SK-N-SH treated with all-trans-retinoic acid at 6 μM for 48 hours (cell line): ENCODE results near the gene LHFPL3.

ENCODE experiments used
- ATAC-seq: fragments of 200-7000 bp; cut with Tn5 transposase; 3 replicates; pipeline ENCODE4 v1.9.1; 2020; ENCODE audit warnings: mild to moderate bottlenecking, moderate library complexity
- ARNTL ChIP-seq: fragments of 450-650 bp; formaldehyde crosslinking; IDR thresholded peaks from 2 replicates; pipeline ENCODE4 v1.5.0; 2020; ENCODE audit warnings: low read depth, mild to moderate bottlenecking, moderate library complexity, borderline replicate concordance
- BACH2 ChIP-seq: fragments of 250-450 bp; sonication (Bioruptor Pico); IDR thresholded peaks from 2 replicates; pipeline ENCODE4 v1.9.0; 2021; ENCODE audit warnings: mild to moderate bottlenecking, borderline replicate concordance
- CREB5 ChIP-seq: fragments of 250-450 bp; sonication (Bioruptor Pico); IDR thresholded peaks from 2 replicates; pipeline ENCODE4 v1.5.1; 2020; ENCODE audit warnings: low read depth, mild to moderate bottlenecking, moderate library complexity
- CSDC2 ChIP-seq: fragments of 250-450 bp; sonication (Bioruptor Pico); IDR thresholded peaks from 2 replicates; pipeline ENCODE4 v1.5.0; 2020; ENCODE audit warnings: mild to moderate bottlenecking, moderate library complexity
- CSRNP3 ChIP-seq: fragments of 250-450 bp; sonication (Bioruptor Pico); IDR thresholded peaks from 2 replicates; pipeline ENCODE4 v1.5.1; 2021; ENCODE audit warnings: mild to moderate bottlenecking, moderate library complexity
- ESRRG ChIP-seq: fragments of 250-450 bp; sonication (Bioruptor Pico); IDR thresholded peaks from 2 replicates; pipeline ENCODE4 v1.6.1; 2021; ENCODE audit warnings: mild to moderate bottlenecking
- GLIS3 ChIP-seq: fragments of 250-450 bp; sonication (Bioruptor Pico); IDR thresholded peaks from 2 replicates; pipeline ENCODE4 v1.5.0; 2020; ENCODE audit warnings: mild to moderate bottlenecking, moderate library complexity
- ISL1 ChIP-seq: fragments of 250-450 bp; sonication (Bioruptor Pico); IDR thresholded peaks from 2 replicates; pipeline ENCODE4 v2.1.2; 2022; ENCODE audit warnings: mild to moderate bottlenecking, moderate library complexity
- PATZ1 ChIP-seq: fragments of 250-450 bp; sonication (Bioruptor Pico); IDR thresholded peaks from 2 replicates; pipeline ENCODE4 v1.8.0; 2020; ENCODE audit warnings: mild to moderate bottlenecking, moderate library complexity, borderline replicate concordance
- POU6F1 ChIP-seq: fragments of 250-450 bp; sonication (Bioruptor Pico); IDR thresholded peaks from 2 replicates; pipeline ENCODE4 v1.8.0; 2021; ENCODE audit warnings: low read depth, mild to moderate bottlenecking, moderate library complexity, borderline replicate concordance
- PPARA ChIP-seq: fragments of 250-450 bp; sonication (Bioruptor Pico); IDR thresholded peaks from 2 replicates; pipeline ENCODE4 v1.5.0; 2020; ENCODE audit warnings: mild to moderate bottlenecking, borderline replicate concordance
- RARB ChIP-seq: fragments of 250-450 bp; sonication (Bioruptor Pico); IDR thresholded peaks from 2 replicates; pipeline ENCODE4 v1.8.0; 2021; ENCODE audit warnings: mild to moderate bottlenecking, moderate library complexity
- SNAI2 ChIP-seq: fragments of 250-450 bp; sonication (Bioruptor Pico); IDR thresholded peaks from 2 replicates; pipeline ENCODE4 v1.5.0; 2020; ENCODE audit warnings: mild to moderate bottlenecking, moderate library complexity
- TCF4 ChIP-seq: fragments of 250-450 bp; sonication (Bioruptor Pico); IDR thresholded peaks from 2 replicates; pipeline ENCODE4 v1.8.0; 2021; ENCODE audit warnings: mild to moderate bottlenecking, moderate library complexity, borderline replicate concordance
- TOX ChIP-seq: fragments of 250-450 bp; sonication (Bioruptor Pico); IDR thresholded peaks from 2 replicates; pipeline ENCODE4 v1.8.0; 2021; ENCODE audit warnings: mild to moderate bottlenecking, moderate library complexity, borderline replicate concordance
- ZC3H10 ChIP-seq: fragments of 250-450 bp; sonication (Bioruptor Pico); IDR thresholded peaks from 2 replicates; pipeline ENCODE4 v1.5.1; 2021; ENCODE audit warnings: mild to moderate bottlenecking, moderate library complexity
- ZFP3 ChIP-seq: fragments of 250-450 bp; sonication (Bioruptor Pico); IDR thresholded peaks from 2 replicates; pipeline ENCODE4 v1.5.0; 2020; ENCODE audit warnings: mild to moderate bottlenecking, moderate library complexity
- ZFP30 ChIP-seq: fragments of 450-650 bp; formaldehyde crosslinking; IDR thresholded peaks from 2 replicates; pipeline ENCODE4 v1.5.0; 2022; ENCODE audit warnings: mild to moderate bottlenecking, moderate library complexity
- ZNF565 ChIP-seq: fragments of 450-650 bp; formaldehyde crosslinking; conservative IDR thresholded peaks from 2 replicates; pipeline ENCODE4 v1.5.0; 2020; ENCODE audit warnings: low read depth, mild to moderate bottlenecking, moderate library complexity
- ZNF70 ChIP-seq: fragments of 450-650 bp; formaldehyde crosslinking; IDR thresholded peaks from 2 replicates; pipeline ENCODE4 v1.5.0; 2020; ENCODE audit warnings: mild to moderate bottlenecking, moderate library complexity
- ZNF8 ChIP-seq: fragments of 450-650 bp; formaldehyde crosslinking; IDR thresholded peaks from 2 replicates; pipeline ENCODE4 v1.5.0; 2020; ENCODE audit warnings: mild to moderate bottlenecking, moderate library complexity
- TF ChIP-seq, protein P1 (sequence below): fragments of 250-450 bp; sonication (Bioruptor Pico); IDR thresholded peaks from 2 replicates; pipeline ENCODE4 v1.5.0; 2020; ENCODE audit warnings: mild to moderate bottlenecking, moderate library complexity

Gene LHFPL3

DNA sequence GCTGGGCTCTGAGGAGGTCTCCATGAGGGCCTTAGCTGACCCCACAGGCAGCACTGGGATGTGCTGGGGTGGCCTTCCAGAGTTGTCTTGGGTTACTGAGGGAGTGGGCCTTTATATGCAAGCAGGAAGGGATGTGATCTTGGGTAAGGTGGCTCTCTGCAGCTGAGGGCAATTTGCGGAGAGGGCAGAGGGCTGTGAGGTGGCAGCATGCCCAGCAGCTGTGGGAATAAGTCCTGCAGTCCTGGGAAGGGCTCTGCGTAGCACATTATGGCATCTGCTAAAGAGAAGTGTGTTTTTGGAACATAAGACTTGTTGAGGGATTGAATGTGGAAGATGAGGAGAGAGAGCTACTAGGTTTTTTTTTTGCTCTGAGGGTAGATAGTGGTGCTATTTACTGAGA, 586.0 kb downstream of the LHFPL3 start:
- ATAC-seq: no peak
- TF ChIP-seq ESRRG: no peak
- TF ChIP-seq, protein P1, sequence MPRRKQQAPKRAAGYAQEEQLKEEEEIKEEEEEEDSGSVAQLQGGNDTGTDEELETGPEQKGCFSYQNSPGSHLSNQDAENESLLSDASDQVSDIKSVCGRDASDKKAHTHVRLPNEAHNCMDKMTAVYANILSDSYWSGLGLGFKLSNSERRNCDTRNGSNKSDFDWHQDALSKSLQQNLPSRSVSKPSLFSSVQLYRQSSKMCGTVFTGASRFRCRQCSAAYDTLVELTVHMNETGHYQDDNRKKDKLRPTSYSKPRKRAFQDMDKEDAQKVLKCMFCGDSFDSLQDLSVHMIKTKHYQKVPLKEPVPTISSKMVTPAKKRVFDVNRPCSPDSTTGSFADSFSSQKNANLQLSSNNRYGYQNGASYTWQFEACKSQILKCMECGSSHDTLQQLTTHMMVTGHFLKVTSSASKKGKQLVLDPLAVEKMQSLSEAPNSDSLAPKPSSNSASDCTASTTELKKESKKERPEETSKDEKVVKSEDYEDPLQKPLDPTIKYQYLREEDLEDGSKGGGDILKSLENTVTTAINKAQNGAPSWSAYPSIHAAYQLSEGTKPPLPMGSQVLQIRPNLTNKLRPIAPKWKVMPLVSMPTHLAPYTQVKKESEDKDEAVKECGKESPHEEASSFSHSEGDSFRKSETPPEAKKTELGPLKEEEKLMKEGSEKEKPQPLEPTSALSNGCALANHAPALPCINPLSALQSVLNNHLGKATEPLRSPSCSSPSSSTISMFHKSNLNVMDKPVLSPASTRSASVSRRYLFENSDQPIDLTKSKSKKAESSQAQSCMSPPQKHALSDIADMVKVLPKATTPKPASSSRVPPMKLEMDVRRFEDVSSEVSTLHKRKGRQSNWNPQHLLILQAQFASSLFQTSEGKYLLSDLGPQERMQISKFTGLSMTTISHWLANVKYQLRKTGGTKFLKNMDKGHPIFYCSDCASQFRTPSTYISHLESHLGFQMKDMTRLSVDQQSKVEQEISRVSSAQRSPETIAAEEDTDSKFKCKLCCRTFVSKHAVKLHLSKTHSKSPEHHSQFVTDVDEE (CRISPR knock-in tag): no peak
- no peak for TF ChIP-seq ZFP3 (CRISPR knock-in tag)
- TF ChIP-seq ZNF8 (CRISPR knock-in tag): no peak

DNA sequence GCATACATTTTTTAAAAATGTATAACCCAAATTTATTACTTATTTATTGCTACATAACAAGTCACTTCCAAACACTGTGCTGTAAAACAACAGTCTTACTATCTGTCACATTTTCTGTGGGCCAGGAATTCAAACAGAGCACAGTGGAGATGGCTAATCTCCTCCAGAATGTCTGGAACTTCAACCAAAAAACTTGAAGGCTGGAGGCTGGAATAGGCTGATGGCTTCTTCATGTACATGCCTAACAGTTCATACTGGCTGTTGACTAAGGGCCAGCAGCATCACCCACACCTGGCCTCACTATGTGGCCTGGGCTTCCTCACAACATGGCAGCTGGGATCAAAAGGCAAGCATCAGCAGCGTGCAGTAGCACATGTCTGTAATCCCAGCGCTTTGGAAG, 593.2 kb downstream of the LHFPL3 start:
- no peak for TF ChIP-seq ARNTL
- TF ChIP-seq ZFP30: no peak
- TF ChIP-seq ZNF8 (CRISPR knock-in tag): no peak
- TF ChIP-seq, protein P1 (CRISPR knock-in tag): no peak
- no peak for TF ChIP-seq ISL1 (CRISPR knock-in tag)
- no peak for TF ChIP-seq CREB5 (CRISPR knock-in tag)
- no peak for TF ChIP-seq BACH2
- no peak for TF ChIP-seq TCF4
- TF ChIP-seq ZFP3 (CRISPR knock-in tag): no peak
- no peak for TF ChIP-seq RARB (CRISPR knock-in tag)
- no peak for TF ChIP-seq POU6F1 (CRISPR knock-in tag)
- TF ChIP-seq TOX: no peak
- TF ChIP-seq ZNF565 (CRISPR knock-in tag): no peak
- no peak for TF ChIP-seq PATZ1 (CRISPR knock-in tag)
- TF ChIP-seq GLIS3 (CRISPR knock-in tag): no peak
- no peak for TF ChIP-seq SNAI2
- ATAC-seq: no peak

- peak; percentile 43; the same call in 2 of the 3 replicates for ATAC-seq
- TF ChIP-seq ZFP3 (CRISPR knock-in tag) (no peak), ARNTL (no peak), RARB (CRISPR knock-in tag) (no peak), ZNF8 (CRISPR knock-in tag) (no peak), ZC3H10 (CRISPR knock-in tag) (no peak), ZNF70 (no peak), SNAI2 (no peak), CSRNP3 (CRISPR knock-in tag) (no peak), PPARA (CRISPR knock-in tag) (no peak), ZNF565 (CRISPR knock-in tag) (no peak), ISL1 (CRISPR knock-in tag) (no peak), POU6F1 (CRISPR knock-in tag) (no peak), CSDC2 (CRISPR knock-in tag) (no peak)
Observed at GRCh38 chr7:104922182-104923009, 594.0 kb downstream of the LHFPL3 start.
